Subcutaneous abdominal adipose tissue (tissue), 5 donors: ENCODE results near the gene RTN4.
A peak's percentile ranks its signal among the peaks of the same experiment; 100 is the strongest.
"Not testable (repeated sequence)": the region's sequence is repeated elsewhere in the genome, so short reads cannot be mapped to it uniquely, and the experiment has no call there.

Experiments used
- H3K27ac ChIP-seq: one replicate; pipeline ENCODE4 v1.7.0; 2013; ENCODE audit warnings: low read depth, mild to moderate bottlenecking, inconsistent platforms, low read length, moderate library complexity
- H3K27me3 ChIP-seq, 5 donors: one replicate each; pipeline ENCODE4 v1.7.0; 2013; ENCODE audit warnings: low read length in 5 of 5, inconsistent platforms in 1 of 5; ENCODE audit not compliant: control insufficient read depth in 5 of 5, insufficient read depth in 4 of 5
- H3K36me3 ChIP-seq, 5 donors: one replicate each; pipeline ENCODE4 v1.7.0; 2013; ENCODE audit warnings: low read length in 5 of 5; ENCODE audit not compliant: control insufficient read depth in 5 of 5, insufficient read depth in 5 of 5
- H3K4me1 ChIP-seq, 5 donors: one replicate each; pipeline ENCODE4 v1.7.0; 2013; ENCODE audit warnings: low read length in 5 of 5, mild to moderate bottlenecking in 3 of 5, moderate library complexity in 1 of 5; ENCODE audit not compliant: control insufficient read depth in 5 of 5, insufficient read depth in 5 of 5
- H3K4me3 ChIP-seq, 5 donors: one replicate each; pipeline ENCODE4 v1.7.0; 2013; ENCODE audit warnings: low read length in 5 of 5, low read depth in 1 of 5
- H3K9ac ChIP-seq, 5 donors: one replicate each; pipeline ENCODE4 v1.7.0; 2013; ENCODE audit warnings: low read length in 5 of 5, mild to moderate bottlenecking in 4 of 5, moderate library complexity in 3 of 5
- H3K9me3 ChIP-seq, 5 donors: one replicate each; pipeline ENCODE4 v1.7.0; 2013; ENCODE audit warnings: low read length in 5 of 5; ENCODE audit not compliant: control insufficient read depth in 5 of 5
- donor health status: healthy.
- donor health status: healthy.
- donor health status: healthy.
- donor health status: healthy.
- donor health status: healthy.

RTN4 gene

GRCh38 chr2:55053225-55053624 is 3.0 kb upstream of the RTN4 start:
- not testable (repeated sequence) for H3K36me3 ChIP-seq, H3K9me3 ChIP-seq, H3K27me3 ChIP-seq, H3K9ac ChIP-seq, H3K4me3 ChIP-seq, H3K27ac ChIP-seq
- peaks cover 2 to 19% (median 17%) of the 10 kb centered on the region in 5 donors for H3K4me1 ChIP-seq

DNA sequence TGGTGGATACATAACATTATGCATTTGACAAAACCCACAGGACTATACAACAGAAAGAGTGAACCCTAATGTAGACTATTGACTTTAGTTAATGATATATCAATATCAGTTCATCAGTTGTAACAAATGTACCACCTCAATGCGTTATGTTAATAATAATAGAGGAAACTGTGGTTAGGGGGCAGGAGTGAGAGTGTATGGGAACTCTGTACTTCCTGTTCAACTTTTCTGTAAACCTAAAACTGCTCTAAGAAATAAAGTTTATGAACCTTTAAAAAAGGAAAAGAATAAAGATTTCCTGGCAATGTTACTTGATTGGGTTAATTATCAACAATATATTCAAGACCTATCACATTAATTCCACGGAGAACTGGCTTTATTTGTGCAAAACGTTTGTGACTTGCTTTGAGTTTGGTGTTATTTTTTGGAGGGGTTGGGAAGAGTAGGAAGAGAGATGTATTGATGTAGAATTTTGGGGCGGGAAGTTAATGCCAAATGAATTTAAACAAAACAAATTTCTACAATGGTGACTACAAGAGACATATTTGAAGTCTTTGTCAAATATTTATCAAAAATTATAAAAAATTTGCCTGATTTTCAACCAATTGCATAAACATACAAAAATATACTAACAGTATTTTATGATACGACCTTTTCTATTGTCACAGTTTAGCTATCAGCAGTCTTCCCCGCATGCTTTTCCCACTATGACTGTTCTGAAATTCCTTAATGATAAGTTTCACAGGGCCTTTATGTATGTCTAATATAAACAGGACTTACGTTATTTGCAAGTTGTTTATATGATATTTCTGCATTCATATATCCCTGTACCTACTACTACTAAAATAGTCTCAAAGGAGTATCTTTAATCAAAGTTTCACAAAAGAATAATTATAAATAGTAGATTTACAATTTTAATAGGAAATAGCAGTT is 2.1 kb upstream of the RTN4 start:
- Histone ChIP-seq H3K27ac (peak overlapping the region; percentile 100), H3K4me3 (peak overlapping the region in 1 of 5 donors; percentile 17), H3K9me3 (no peaks in the 10 kb centered on the region), H3K4me1 (peaks cover 2 to 25% (median 22%) of the 10 kb centered on the region in 5 donors), H3K36me3 (peaks cover 0 to 2% (median 0%) of the 10 kb centered on the region in 5 donors), H3K27me3 (no peaks in the 10 kb centered on the region), H3K9ac (peak overlapping the region in 1 of 5 donors; percentile 26)

GRCh38 chr2:55051026-55051866 is 995 bp upstream of the RTN4 start:
- H3K36me3 ChIP-seq = peaks cover 0 to 2% (median 0%) of the 10 kb centered on the region in 5 donors
- H3K4me3 ChIP-seq = peak overlapping the region; percentile 73 to 98 (median 94)
- H3K27ac ChIP-seq = peak overlapping the region; percentile 100
- peak overlapping the region; percentile 70 to 94 (median 85) for H3K9ac ChIP-seq
- peaks cover under 1 to 35% (median 30%) of the 10 kb centered on the region in 5 donors for H3K4me1 ChIP-seq
- H3K9me3 ChIP-seq = no peaks in the 10 kb centered on the region
- no peaks in the 10 kb centered on the region for H3K27me3 ChIP-seq

- Histone ChIP-seq H3K4me1 (peaks cover 0 to 50% (median 40%) of the 10 kb centered on the region in 5 donors), H3K9me3 (no peaks in the 10 kb centered on the region), H3K36me3 (peaks cover 0 to 2% (median 0%) of the 10 kb centered on the region in 5 donors), H3K27me3 (no peaks in the 10 kb centered on the region), H3K27ac (peak overlapping the region; percentile 100), H3K9ac (peak overlapping the region; percentile 85 to 100 (median 94)), H3K4me3 (peak overlapping the region; percentile 53 to 98 (median 95))
Measured at GRCh38 chr2:55049821-55050099, 491 bp downstream of the RTN4 start.

GRCh38 chr2:55049043-55049820 is 1.0 kb downstream of the RTN4 start:
- Histone ChIP-seq H3K9me3 (no peaks in the 10 kb centered on the region), H3K27ac (peak overlapping the region; percentile 100), H3K4me1 (peaks cover 0 to 52% (median 40%) of the 10 kb centered on the region in 5 donors), H3K4me3 (peak overlapping the region; percentile 88 to 98 (median 95)), H3K27me3 (no peaks in the 10 kb centered on the region), H3K9ac (peak overlapping the region; percentile 86 to 100 (median 94)), H3K36me3 (peaks cover 0 to 2% (median 0%) of the 10 kb centered on the region in 5 donors)

GRCh38 chr2:55048508-55049042 is 1.7 kb downstream of the RTN4 start:
- H3K4me3 ChIP-seq = peak overlapping the region; percentile 88 to 98 (median 95)
- H3K27ac ChIP-seq = peak overlapping the region; percentile 100
- H3K27me3 ChIP-seq = no peaks in the 10 kb centered on the region
- H3K36me3 ChIP-seq = peaks cover 0 to 2% (median 0%) of the 10 kb centered on the region in 5 donors
- no peaks in the 10 kb centered on the region for H3K9me3 ChIP-seq
- H3K9ac ChIP-seq = peak overlapping the region; percentile 86 to 100 (median 94)
- H3K4me1 ChIP-seq = peaks cover 0 to 55% (median 41%) of the 10 kb centered on the region in 5 donors

DNA sequence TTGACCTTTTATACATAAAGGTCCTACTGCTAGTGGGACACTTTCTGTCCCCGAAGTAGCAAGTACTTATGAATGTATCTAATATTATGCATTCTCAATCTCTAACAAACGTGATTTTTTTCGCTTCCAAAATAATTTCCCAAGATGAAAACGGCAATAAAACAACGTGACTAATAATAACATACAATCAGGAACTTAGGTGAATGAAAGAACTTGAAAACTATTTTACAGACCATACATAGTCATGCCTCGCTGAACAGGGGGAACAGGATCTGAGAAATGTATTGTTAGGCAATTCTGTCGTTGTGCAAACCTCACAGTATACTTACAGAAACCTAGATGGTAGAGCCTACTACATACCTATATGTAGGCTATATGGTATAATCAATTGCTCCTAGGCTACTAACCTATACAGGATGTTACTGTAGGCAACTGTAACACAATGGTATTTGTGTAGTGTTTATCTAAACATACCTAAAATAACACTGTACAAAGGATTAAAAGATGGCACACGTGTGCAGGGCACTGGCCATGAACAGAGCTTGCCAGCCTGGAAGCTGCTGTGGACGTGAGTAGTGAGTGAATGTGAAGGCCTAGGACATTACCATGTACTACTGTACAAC is 2.5 kb downstream of the RTN4 start:
- Histone ChIP-seq H3K9me3 (no peaks in the 10 kb centered on the region), H3K27ac (peak overlapping the region; percentile 100), H3K4me3 (peak overlapping the region; percentile 88 to 98 (median 95)), H3K9ac (peak overlapping the region; percentile 86 to 100 (median 94)), H3K27me3 (no peaks in the 10 kb centered on the region), H3K36me3 (peaks cover 0 to 2% (median 0%) of the 10 kb centered on the region in 5 donors), H3K4me1 (peaks cover 0 to 57% (median 46%) of the 10 kb centered on the region in 5 donors)

DNA sequence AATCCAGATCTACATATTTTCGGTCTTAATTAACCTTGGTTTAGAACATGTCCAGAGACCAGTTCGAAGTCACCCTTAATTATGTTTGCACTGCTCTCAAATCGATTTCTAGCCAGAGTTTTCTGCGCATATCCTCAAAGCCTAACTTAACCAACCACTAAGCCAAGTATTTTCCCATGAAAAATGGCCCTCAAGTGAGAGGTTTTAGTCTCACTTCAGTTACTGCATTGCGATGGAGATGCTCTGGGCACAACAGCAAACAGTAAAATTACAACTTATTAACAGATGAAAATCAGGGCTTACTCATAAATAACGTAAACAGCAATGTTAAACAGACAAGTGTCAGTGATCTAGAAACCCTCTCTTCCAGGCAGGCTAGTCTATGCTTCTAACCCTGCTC is 4.5 kb downstream of the RTN4 start:
- peak overlapping the region; percentile 12 to 70 (median 42) for H3K4me3 ChIP-seq
- peak overlapping the region in 2 of 5 donors; percentile 59 to 88 for H3K9ac ChIP-seq
- H3K36me3 ChIP-seq = peaks cover 0 to 2% (median 0%) of the 10 kb centered on the region in 5 donors
- no peaks in the 10 kb centered on the region for H3K27me3 ChIP-seq
- H3K4me1 ChIP-seq = peaks cover 0 to 51% (median 42%) of the 10 kb centered on the region in 5 donors
- H3K9me3 ChIP-seq = no peaks in the 10 kb centered on the region
- H3K27ac ChIP-seq = peak overlapping the region; percentile 100

DNA sequence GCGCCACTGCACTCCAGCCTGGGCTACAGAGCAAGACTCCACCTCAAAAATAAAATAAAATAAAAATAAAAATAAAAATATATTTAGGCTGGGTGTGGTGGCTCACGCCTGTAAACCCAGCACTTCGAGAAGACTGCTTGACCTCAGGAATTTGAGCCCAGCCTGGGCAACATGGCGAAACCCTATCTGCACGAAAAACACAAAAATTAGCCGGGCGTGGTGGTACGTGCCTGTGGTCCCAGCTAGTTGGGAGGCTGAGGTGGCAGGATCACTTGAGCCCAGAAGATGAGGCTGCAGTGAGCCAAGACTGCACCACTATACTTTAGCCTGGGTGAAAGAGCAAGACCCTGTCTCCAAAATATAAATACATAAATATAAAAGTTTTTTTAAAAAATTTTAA is 6.4 kb downstream of the RTN4 start:
- Histone ChIP-seq H3K4me3 (no peak overlapping the region), H3K4me1 (peaks cover 0 to 62% (median 44%) of the 10 kb centered on the region in 5 donors), H3K9ac (no peak overlapping the region), H3K27ac (no peak overlapping the region), H3K36me3 (peaks cover 0 to 2% (median 0%) of the 10 kb centered on the region in 5 donors), H3K9me3 (no peaks in the 10 kb centered on the region), H3K27me3 (no peaks in the 10 kb centered on the region)
